Heart left ventricle (tissue), 13 donors: Measurements from ENCODE around the gene FAM118B.

Source experiments
- POLR2A ChIP-seq, 2 donors: fragments of 450-650 bp; IDR thresholded peaks; one replicate each; pipeline ENCODE4 v1.6.1; 2017; ENCODE audit warnings: antibody characterized with exemption in 2 of 2, mild to moderate bottlenecking in 2 of 2, moderate library complexity in 2 of 2
- TF ChIP-seq, protein P1 (sequence below), 12 donors: fragments of 200-600 bp; sonication (generic) in 4 of 12; IDR thresholded peaks; one replicate each; pipeline versions ENCODE4 v1.5.0 to v1.8.0; 2018 to 2022; ENCODE audit warnings: antibody characterized with exemption in 12 of 12, mild to moderate bottlenecking in 5 of 12
- donor health status: ischemic (EF 13 %, LVEDD 7.1; RV severe dilation, severe dysfunction).
- donor health status: DM: no; HTN: yes; CAD: no.
- donor health status: DM: no; HTN: no; CAD: no.
- donor health status: ischemic (EF 25% LVEDD 6.9; RV normal size, moderate dysfunction).
- donor health status: ischemic (EF 25% LVEDD 5.7; RV mildly dilated, moderate dysfunction).
- donor health status: ischemic (EF 35%, LVEDD 5.7; RV mildly dilated, moderate dysfunction).
- donor health status: nonischemic (EF 11% LVEDD 7.7; RV severe dilation, severe dysfunction).
- donor health status: DM: yes; HTN: yes; CAD: no.
- donor health status: PGD.
- donor health status: ischemic (EF 29% LVEDD 5.4; RV normal size, mild dysfunction).
- donor health status: nonischemic (EF 23%, LVEDD 6.1; RV moderate dilation, normal function).

DNA sequence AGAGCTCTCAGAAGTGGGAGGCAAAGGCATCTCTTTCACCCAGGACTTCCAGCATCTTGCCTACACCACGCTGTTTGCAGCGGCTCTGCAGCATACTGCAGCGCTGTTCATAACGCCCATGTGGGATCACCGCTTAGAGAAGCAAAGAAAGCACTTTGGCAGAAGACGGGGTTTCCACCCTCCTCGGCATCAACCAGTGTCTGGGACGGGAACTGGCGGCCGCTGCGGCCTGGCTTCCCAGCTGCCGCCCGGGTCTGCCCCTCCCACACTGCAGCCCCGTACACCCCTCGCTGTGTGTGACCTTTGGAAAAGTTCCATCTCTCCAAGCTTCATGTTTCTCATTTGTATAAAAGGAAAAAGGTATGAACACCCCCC, 70.8 kb downstream of the FAM118B start:
- TF ChIP-seq, protein P1, sequence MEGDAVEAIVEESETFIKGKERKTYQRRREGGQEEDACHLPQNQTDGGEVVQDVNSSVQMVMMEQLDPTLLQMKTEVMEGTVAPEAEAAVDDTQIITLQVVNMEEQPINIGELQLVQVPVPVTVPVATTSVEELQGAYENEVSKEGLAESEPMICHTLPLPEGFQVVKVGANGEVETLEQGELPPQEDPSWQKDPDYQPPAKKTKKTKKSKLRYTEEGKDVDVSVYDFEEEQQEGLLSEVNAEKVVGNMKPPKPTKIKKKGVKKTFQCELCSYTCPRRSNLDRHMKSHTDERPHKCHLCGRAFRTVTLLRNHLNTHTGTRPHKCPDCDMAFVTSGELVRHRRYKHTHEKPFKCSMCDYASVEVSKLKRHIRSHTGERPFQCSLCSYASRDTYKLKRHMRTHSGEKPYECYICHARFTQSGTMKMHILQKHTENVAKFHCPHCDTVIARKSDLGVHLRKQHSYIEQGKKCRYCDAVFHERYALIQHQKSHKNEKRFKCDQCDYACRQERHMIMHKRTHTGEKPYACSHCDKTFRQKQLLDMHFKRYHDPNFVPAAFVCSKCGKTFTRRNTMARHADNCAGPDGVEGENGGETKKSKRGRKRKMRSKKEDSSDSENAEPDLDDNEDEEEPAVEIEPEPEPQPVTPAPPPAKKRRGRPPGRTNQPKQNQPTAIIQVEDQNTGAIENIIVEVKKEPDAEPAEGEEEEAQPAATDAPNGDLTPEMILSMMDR (IDR thresholded peaks at IDR 0.05), result no peak
- TF ChIP-seq POLR2A (IDR thresholded peaks at IDR 0.05), result no peak
